Thyroid gland (tissue), 4 donors: ENCODE results near the gene UBE2O.

Experiments used
- CTCF ChIP-seq, 6 experiments: fragments of 200-600 bp in 3 of 6; fragments of 450-650 bp in 3 of 6; sonication (generic) in 3 of 6; IDR thresholded peaks; one replicate each; pipeline ENCODE4 v1.5.1; 2016 to 2019; ENCODE audit warnings: antibody characterized with exemption in 6 of 6, mild to moderate bottlenecking in 2 of 6, inconsistent platforms in 1 of 6, moderate library complexity in 1 of 6
- POLR2A ChIP-seq, 2 donors: fragments of 450-650 bp; IDR thresholded peaks; one replicate each; pipeline ENCODE4 v1.6.1; 2017; ENCODE audit warnings: antibody characterized with exemption in 2 of 2, mild to moderate bottlenecking in 2 of 2, moderate library complexity in 1 of 2

- TF ChIP-seq POLR2A (IDR thresholded peaks at IDR 0.05) (no peak), CTCF (IDR thresholded peaks at IDR 0.05) (peak in 1 of 6 experiments; percentile 1)
Measured at GRCh38 chr17:76420356-76421043, 32.5 kb downstream of the UBE2O start.
